MM.1S (cell line): Measurements from ENCODE around the gene AKAP13.

ENCODE experiments used
- DNase-seq: peaks from one replicate; pipeline ENCODE4 v3.0.0-alpha.2; 2015
- H2AFZ ChIP-seq: fragments of 300-600 bp; sonication (generic); 2 replicates; pipeline ENCODE4 v1.6.0; 2016; ENCODE audit warnings: antibody characterized with exemption, low read length
- H3F3A ChIP-seq: fragments of 300-600 bp; sonication (generic); 2 replicates; pipeline ENCODE4 v1.6.1; 2016; ENCODE audit warnings: mild to moderate bottlenecking, antibody characterized with exemption, low read length, moderate library complexity, mixed read lengths; ENCODE audit not compliant: insufficient read depth
- H3K27ac ChIP-seq: fragments of 300-600 bp; sonication (generic); 2 replicates; pipeline ENCODE4 v1.5.1; 2016; ENCODE audit warnings: mild to moderate bottlenecking, low read length
- H3K27me3 ChIP-seq: fragments of 300-600 bp; sonication (generic); replicated peaks from 2 replicates; pipeline ENCODE4 v1.6.0; 2016; ENCODE audit warnings: low read length; ENCODE audit not compliant: insufficient read depth
- H3K36me3 ChIP-seq: fragments of 300-600 bp; sonication (generic); replicated peaks from 2 replicates; pipeline ENCODE4 v1.6.1; 2016; ENCODE audit warnings: mild to moderate bottlenecking, low read length, mixed read lengths; ENCODE audit not compliant: insufficient read depth
- H3K4me1 ChIP-seq: fragments of 300-600 bp; sonication (generic); 2 replicates; pipeline ENCODE4 v1.6.1; 2016; ENCODE audit warnings: low read length, mixed read lengths
- H3K4me2 ChIP-seq: fragments of 300-600 bp; sonication (generic); 2 replicates; pipeline ENCODE4 v1.6.0; 2016; ENCODE audit warnings: low read depth, low read length
- H3K4me3 ChIP-seq: fragments of 300-600 bp; sonication (generic); 2 replicates; pipeline ENCODE4 v1.5.1; 2016; ENCODE audit warnings: low read length, mixed read lengths
- H3K79me2 ChIP-seq: fragments of 300-600 bp; sonication (generic); 2 replicates; pipeline ENCODE4 v1.6.1; 2016; ENCODE audit warnings: mixed run types, low read length, mixed read lengths
- H3K9ac ChIP-seq: fragments of 300-600 bp; sonication (generic); 2 replicates; pipeline ENCODE4 v1.6.1; 2016; ENCODE audit warnings: low read length, mixed read lengths
- H3K9me2 ChIP-seq: fragments of 300-600 bp; sonication (generic); replicated peaks from 2 replicates; pipeline ENCODE4 v1.6.1; 2016; ENCODE audit warnings: mild to moderate bottlenecking, low read length, mixed read lengths; ENCODE audit not compliant: insufficient read depth
- H3K9me3 ChIP-seq: fragments of 300-600 bp; sonication (generic); replicated peaks from 2 replicates; pipeline ENCODE4 v1.6.1; 2016; ENCODE audit warnings: mild to moderate bottlenecking, low read length, mixed read lengths; ENCODE audit not compliant: insufficient read depth
- H4K20me1 ChIP-seq: fragments of 300-600 bp; sonication (generic); 2 replicates; pipeline ENCODE4 v1.6.1; 2016; ENCODE audit warnings: mild to moderate bottlenecking, low read length, moderate library complexity, mixed read lengths; ENCODE audit not compliant: insufficient read depth
- CTCF ChIP-seq: fragments of 300-600 bp; sonication (generic); IDR thresholded peaks from 2 replicates; pipeline ENCODE4 v1.5.1; 2016; ENCODE audit warnings: antibody characterized with exemption, low read length, mixed read lengths
- EZH2 ChIP-seq: fragments of 300-600 bp; sonication (generic); optimal IDR thresholded peaks from 2 replicates; pipeline ENCODE3; 2017; ENCODE audit warnings: low read depth, mild to moderate bottlenecking, antibody characterized with exemption, low read length, mixed read lengths
- EZH2phosphoT487 ChIP-seq: fragments of 300-600 bp; sonication (generic); IDR thresholded peaks from 2 replicates; pipeline ENCODE4 v1.6.1; 2018; ENCODE audit warnings: antibody characterized with exemption, low read length

The AKAP13 gene

GRCh38 chr15:85407421-85408269 is 27.2 kb downstream of the AKAP13 start:
- no peak for TF ChIP-seq CTCF
- no peak for TF ChIP-seq EZH2phosphoT487
- no peak for TF ChIP-seq EZH2
- H3K9me3 ChIP-seq: no peaks in the 10 kb centered on the region
- H3K4me2 ChIP-seq: peak overlapping the region; percentile 37; the same call in 1 of the 2 replicates
- H3K9ac ChIP-seq: no peak overlapping the region
- peak; percentile 7 for DNase-seq
- no peak overlapping the region for H3K4me3 ChIP-seq
- H3K79me2 ChIP-seq: peaks cover 68% of the 10 kb centered on the region
- H3K4me1 ChIP-seq: peaks cover 16% of the 10 kb centered on the region
- peak overlapping the region; percentile 42; the same call in 1 of the 2 replicates for H3K27ac ChIP-seq
- no peaks in the 10 kb centered on the region for H3K36me3 ChIP-seq
- H4K20me1 ChIP-seq: no peaks in the 10 kb centered on the region
- no peaks in the 10 kb centered on the region for H3K27me3 ChIP-seq
- H3F3A ChIP-seq: peaks cover 1% of the 10 kb centered on the region; the same call in 1 of the 2 replicates
- H2AFZ ChIP-seq: no peak overlapping the region
- no peaks in the 10 kb centered on the region for H3K9me2 ChIP-seq

DNA sequence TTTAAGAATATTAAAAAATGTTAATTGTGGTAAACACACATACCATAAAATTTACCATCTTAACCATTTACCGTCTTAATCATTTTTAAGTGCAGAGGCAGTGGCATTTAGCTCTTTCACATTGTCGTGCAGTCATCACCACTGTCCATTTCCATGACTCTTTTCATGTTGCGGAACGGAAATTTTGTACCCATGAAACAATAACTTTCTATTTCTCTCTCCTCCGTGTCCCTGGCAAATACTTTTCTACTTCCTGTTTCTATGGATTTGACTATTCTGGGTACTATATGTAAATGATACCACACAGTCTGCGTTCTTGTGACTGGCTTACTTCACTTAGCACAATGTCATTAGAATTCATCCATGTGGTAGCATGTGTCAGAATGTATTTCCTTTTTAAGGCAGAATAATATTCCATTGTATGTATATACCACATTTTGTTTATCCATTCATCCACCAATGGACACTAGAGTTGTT is 27.9 kb downstream of the AKAP13 start:
- Histone ChIP-seq H3K9me3 (no peaks in the 10 kb centered on the region), H3K79me2 (peaks cover 65% of the 10 kb centered on the region), H3K4me2 (peak overlapping the region; percentile 37; the same call in 1 of the 2 replicates)

GRCh38 chr15:85412066-85412465 is 31.7 kb downstream of the AKAP13 start:
- no peak overlapping the region for H3K4me2 ChIP-seq

More for the DNA sequence above, 27.9 kb downstream of the AKAP13 start:
- Histone ChIP-seq H3K27ac (peak overlapping the region; percentile 42; the same call in 1 of the 2 replicates), H3K4me3 (no peak overlapping the region), H3K4me1 (peaks cover 22% of the 10 kb centered on the region), H3F3A (peaks cover 8% of the 10 kb centered on the region), H3K9ac (no peak overlapping the region), H2AFZ (no peak overlapping the region), H4K20me1 (no peaks in the 10 kb centered on the region), H3K36me3 (no peaks in the 10 kb centered on the region), H3K27me3 (no peaks in the 10 kb centered on the region), H3K9me2 (no peaks in the 10 kb centered on the region)
- DNase-seq: peak; percentile 42
- TF ChIP-seq CTCF: no peak
- TF ChIP-seq EZH2phosphoT487: no peak
- TF ChIP-seq EZH2: no peak

More at GRCh38 chr15:85412066-85412465, 31.7 kb downstream of the AKAP13 start:
- Histone ChIP-seq H3F3A (peaks cover 18% of the 10 kb centered on the region), H3K4me1 (peaks cover 36% of the 10 kb centered on the region), H3K36me3 (no peaks in the 10 kb centered on the region), H3K9me2 (no peaks in the 10 kb centered on the region), H2AFZ (no peak overlapping the region), H3K27ac (no peak overlapping the region), H4K20me1 (no peaks in the 10 kb centered on the region), H3K27me3 (no peaks in the 10 kb centered on the region), H3K9ac (no peak overlapping the region), H3K79me2 (peaks cover 57% of the 10 kb centered on the region), H3K4me3 (no peak overlapping the region), H3K9me3 (no peaks in the 10 kb centered on the region)
- DNase-seq: no peak
- TF ChIP-seq EZH2phosphoT487 (no peak), CTCF (no peak), EZH2 (no peak)
